ENCODE measurements around the gene NDUFS6.

DNA sequence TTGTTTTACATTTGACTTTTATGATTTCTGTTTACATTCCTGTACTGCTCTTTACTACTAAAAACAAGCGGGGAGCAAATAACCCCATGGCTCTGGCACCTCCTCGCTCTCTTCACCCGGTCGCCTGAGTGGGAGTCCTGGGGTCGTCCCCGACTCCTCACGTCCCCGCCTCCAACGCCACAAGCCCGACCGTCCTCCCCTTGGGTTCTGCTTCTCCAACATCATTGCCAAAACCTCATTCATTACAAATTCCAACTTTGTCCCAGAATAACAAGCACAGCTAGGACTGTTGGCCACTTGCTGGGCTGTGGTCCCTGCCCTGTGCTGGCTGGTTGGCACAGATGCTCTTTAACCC is 36.6 kb upstream of the NDUFS6 start:
- TF ChIP-seq GATA3 (IDR thresholded peaks at IDR 0.05; ENCODE audit: low read depth, low read length): no peak
- TF ChIP-seq GATA2 (IDR thresholded peaks at IDR 0.05; ENCODE audit: low read depth, low read length): no peak

Data from SH-SY5Y (cell line).